T-helper 1 cell treated with Interleukin-12 subunit alpha and Interleukin-12 subunit beta and Interleukin-4 antibody, amounts not matched to agents 30 ng/mL and 1 ng/mL, for 36 hours (primary cell): Measurements from ENCODE around the gene TMEM129. TPM values are rescaled to one million over a fixed set of nuclear protein-coding genes. Genes with fewer than 3 reads are reported as not detected.

Source experiments
- intact Hi-C: fragments of 100-400 bp; cut with micrococcal nuclease; formaldehyde crosslinking; loops from one replicate; pipeline ENCODE4 v1.15.1; 2024
- total RNA-seq: library from RNA; stranded (reverse); gene quantifications from 2 replicates; pipeline ENCODE4 v1.2.3, GENCODE V29; 2022

TMEM129 gene, protein sequence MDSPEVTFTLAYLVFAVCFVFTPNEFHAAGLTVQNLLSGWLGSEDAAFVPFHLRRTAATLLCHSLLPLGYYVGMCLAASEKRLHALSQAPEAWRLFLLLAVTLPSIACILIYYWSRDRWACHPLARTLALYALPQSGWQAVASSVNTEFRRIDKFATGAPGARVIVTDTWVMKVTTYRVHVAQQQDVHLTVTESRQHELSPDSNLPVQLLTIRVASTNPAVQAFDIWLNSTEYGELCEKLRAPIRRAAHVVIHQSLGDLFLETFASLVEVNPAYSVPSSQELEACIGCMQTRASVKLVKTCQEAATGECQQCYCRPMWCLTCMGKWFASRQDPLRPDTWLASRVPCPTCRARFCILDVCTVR
- total RNA-seq: 24.8 and 24.9 TPM in 2 replicates

GRCh38 chr4:1721003-1721665, at the start of gene TMEM129, which contains the start of gene TACC3:
TMEM129 (minus strand) TSS chr4:1721323; CDS start chr4:1720837, 486 bp downstream.
TACC3 (plus strand) TSS chr4:1721521; CDS start chr4:1723422, 1,901 bp downstream.
- intact Hi-C loops: loop anchor here (1.0 to 10.0 kb wide), 10 partner anchors 9 to 1811 kb away; partner anchors contain the start of genes FAM53A, HAUS3, LETM1 and LRPAP1

DNA sequence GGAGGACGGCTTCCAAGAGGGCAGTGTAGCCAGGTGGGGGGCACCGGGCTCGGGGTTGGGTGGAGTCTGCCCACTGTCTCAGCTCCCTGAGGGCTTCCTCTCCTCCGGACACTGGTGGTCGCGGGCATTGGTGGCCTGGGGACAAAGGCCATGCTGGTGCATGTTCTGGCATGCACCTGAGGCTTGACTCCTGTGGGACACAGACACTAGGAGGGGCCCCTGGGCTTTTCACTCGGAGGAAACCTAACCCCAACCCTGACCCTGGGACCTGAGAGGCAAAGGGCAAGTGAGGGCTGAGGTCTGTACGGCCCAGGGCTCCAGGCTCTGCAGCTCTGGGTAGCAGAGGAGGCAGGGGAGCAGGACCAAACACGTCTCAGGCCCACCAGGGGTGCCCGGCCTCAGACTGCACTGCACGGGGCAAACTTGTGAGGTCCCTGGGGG, 49.7 kb upstream of the TMEM129 start:
- intact Hi-C loops: no loop called here

GRCh38 chr4:1770245-1770644, 49.1 kb upstream of the TMEM129 start:
- intact Hi-C loops: no loop called here

DNA sequence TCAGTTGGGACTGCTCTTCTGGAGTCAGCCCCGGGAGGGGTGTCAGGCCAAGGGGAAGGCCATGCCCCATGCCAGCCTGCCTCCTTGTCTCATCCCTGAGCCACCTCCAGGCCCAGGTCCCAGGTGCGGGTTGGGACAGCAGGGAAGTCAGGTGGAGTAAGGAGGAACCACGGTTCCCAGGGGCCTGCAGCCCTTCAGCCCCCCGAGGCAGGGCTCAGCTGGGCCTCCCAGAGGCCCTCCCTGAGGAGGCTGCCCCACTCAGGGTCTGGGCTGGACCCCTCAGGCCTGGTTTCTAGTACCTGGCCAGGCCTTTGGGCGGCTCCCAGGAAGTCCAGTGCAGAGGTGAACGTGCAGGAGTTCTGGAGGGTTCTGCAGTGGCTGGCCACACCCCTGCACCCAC, 48.6 kb upstream of the TMEM129 start:
- intact Hi-C loops: no loop called here

DNA sequence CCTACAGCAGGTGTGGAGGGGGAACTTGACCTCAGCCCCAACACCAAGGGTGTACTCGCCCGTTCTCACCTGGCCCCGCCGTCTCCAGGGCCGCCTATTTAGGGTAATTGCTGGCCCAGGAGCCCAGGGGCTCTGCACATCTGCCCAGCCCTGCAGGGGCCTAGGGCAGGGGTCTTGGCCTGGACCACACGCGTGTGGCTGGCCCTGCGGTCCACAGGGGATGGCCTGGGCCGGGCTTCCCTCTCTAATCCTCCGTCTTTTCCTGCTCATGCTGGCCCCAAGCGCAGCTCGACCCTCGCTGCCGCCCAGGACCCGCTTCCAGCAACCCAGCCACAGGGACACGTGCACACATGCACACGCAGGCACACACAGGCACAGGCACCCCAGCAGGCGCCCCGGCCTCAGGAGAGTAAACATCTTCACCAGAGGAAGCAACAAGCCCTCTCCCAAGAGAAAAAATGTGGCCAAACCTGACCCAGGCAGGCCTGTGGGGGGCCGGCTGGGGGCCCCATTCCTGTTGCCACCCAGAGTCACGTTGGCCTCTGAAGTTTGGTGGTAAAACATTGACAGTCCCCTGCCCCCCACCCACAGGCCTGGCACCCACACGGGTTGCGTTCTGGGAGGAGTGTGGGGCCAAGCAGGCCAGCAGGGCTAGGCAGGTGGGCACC, 47.4 kb upstream of the TMEM129 start:
- intact Hi-C loops: no loop called here

DNA sequence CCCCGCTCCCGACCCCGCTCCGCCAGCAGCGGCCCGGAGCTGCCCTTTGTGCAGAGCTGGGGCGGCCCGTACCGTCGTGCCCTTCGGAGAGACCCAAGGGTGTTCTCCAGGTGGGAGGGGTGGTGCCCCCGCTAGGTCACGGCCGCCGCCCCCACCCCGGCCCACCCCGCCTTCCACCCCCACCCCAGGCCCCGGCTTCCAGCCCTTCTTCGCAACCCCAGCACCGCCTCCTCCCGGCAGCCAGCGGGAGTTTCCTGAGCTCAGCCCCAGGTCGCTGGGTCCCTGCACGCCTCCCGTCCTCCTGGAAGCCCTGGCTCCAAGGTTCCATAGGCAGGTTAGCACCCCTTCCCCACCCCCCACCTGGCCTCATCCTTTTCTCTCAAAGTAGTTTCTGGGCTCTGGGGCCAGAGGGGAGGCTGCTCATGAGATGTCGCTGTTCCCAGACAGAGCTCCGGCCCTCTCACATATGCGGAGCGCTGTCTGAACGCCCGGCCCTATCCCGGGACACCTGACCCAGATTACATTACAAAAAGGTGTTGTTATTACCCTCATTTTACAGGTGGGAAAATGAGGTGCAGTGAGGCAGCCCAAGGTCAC, 46.7 kb upstream of the TMEM129 start:
- intact Hi-C loops: loop anchor here (1.0 kb wide), 1 partner anchor 25 kb away; the partner anchor contains the start of gene FGFR3

GRCh38 chr4:1767061-1767769, 46.1 kb upstream of the TMEM129 start:
- intact Hi-C loops: loop anchor here (1.0 kb wide), 1 partner anchor 26 kb away; the partner anchor contains the start of gene FGFR3

GRCh38 chr4:1766106-1767060, 45.3 kb upstream of the TMEM129 start:
- intact Hi-C loops: loop anchor here (1.0 kb wide), 1 partner anchor 27 kb away; the partner anchor contains the start of gene FGFR3

- intact Hi-C loops: no loop called here
Observed at GRCh38 chr4:1765409-1766072, 44.4 kb upstream of the TMEM129 start.

GRCh38 chr4:1764670-1765069, 43.5 kb upstream of the TMEM129 start:
- intact Hi-C loops: no loop called here

DNA sequence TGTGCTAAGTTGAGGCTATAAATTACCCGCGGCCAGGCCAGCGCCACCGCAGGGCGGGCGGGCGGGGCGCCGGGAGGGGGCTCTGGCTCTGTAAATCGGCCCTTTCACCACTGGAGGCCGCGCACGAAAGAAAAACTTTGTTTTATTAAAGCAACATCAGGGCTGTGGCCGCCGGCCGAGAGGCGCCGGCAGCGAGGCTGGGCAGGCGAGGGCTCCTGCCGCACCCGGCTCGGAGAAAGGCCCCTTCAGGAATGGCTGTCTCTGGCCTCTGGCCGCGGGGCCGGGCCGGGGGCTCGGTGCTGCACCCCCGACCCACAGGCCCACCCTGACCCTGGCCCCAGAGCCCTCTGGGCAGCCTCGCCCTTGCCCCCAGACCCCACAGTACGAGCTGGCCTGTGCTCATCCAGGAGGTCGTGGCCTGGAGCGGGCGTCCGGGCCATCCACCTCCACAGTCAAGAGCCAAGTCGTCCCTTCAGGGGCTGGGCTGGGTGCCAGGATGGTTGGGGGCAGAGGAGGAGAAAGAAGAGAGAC, 42.5 kb upstream of the TMEM129 start:
- intact Hi-C loops: no loop called here

DNA sequence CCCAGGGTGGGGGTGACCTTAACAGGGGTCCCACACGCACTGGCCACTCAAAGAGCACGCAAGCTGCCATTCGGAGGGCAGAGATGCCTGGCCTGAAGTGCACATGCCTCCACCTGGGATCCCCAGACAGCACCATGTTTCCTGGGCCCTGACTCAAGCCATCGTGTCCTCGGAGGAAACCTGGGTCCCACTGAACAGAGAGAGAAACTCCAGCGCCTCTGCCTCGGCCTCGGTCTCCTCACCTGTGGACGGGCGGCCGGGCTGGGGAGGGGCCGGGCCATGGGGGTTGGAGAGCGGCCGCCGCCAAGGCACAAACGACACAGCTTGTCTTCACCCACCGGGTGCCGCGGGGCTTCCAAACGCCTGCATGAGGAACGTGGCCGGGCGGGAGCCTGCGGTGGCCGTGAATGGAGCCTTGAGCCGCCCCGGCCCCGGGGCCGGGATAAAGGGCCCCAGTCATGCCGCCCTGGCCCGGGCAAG, 42.0 kb upstream of the TMEM129 start:
- intact Hi-C loops: no loop called here

DNA sequence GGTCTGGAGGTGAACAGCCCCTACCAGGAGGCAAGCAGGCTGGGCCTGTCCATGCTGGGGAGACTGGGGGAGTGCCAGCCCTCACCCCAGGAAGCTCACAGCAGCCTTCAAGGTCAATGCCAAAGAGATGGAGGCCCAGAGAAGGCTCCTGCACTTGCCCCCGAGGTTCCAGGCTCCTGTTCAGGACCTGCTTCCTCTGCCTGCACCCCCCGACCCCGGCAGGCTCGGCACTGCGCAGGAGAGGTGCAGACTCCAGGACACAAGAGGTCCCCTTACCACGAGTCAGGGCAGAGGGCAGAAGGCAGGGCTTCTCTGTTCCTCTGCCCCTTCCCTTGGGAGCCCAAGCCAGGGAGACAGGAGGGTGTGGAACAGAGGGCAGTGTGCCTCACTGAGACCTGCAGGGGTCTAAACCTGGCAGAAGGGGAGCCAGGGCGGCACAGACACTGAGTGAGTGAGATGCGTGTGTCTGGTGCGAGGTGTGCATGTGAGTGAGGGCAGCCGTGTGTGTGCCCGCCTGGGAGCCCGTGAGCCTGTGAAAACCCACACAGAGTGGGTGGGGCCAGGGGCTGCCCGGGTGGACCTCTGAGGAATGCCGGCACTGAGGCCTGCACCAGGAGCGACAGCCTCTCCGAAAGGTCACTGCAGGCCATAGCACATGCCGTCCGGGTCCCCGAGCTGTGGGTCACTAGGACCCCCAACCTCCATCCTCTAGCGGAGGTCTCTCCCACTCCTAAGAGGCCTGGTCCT, 41.3 kb upstream of the TMEM129 start:
- intact Hi-C loops: no loop called here

- intact Hi-C loops: no loop called here
Observed at GRCh38 chr4:1761130-1761689, 40.1 kb upstream of the TMEM129 start.

- intact Hi-C loops: no loop called here
Observed at GRCh38 chr4:1760521-1761071, 39.5 kb upstream of the TMEM129 start.

DNA sequence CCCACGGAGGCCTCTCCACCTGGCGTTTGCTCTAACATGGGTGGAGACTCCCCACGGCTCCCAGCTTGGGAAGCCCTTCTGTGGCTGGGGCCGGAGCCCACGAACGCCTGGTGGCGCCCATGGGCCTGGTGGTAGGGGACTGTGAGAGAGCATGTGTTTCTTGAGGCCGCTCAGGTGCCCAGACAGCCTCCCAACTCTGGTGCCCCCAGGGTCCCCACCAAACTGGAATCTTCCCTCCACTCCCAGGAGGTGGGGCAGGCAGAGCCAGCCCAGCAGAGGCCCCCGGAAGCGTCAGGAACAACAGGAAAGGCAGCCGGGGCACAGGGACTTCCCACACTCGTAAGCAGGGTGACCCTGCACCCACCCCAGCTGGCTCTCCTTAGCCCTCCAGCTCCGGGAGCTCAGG, 38.7 kb upstream of the TMEM129 start:
- intact Hi-C loops: no loop called here

GRCh38 chr4:1759170-1759817, 38.2 kb upstream of the TMEM129 start:
- intact Hi-C loops: no loop called here
